ENCODE results near the gene LACRT.

DNA sequence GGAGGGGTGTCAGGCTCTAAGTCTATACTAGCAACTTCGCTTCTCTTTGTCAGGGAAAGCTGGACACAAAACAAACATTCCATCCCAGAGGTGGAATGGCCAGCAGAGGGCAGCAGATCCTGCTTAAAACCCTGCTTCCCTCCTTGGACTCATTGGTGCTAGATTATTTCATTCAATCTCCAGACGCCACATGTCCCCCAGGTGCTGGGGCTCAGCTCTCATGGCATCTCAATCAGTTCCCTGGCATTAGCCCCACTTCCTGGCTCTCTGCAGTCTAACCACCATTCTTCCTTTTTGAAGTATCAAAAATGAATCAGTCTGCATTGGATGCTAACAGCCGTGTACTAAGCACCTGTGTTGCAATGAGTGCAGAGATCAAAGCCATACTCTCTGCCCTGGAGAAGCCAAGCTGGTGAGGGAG lies 38.2 kb downstream of the LACRT start:
- TF ChIP-seq NFRKB (IDR thresholded peaks at IDR 0.05): no peak
- no peak for TF ChIP-seq CTBP1 (IDR thresholded peaks at IDR 0.05; ENCODE audit: borderline replicate concordance)
- TF ChIP-seq FOXM1 (IDR thresholded peaks at IDR 0.05; ENCODE audit: borderline replicate concordance): no peak
